Stimulated activated CD4-positive, alpha-beta T cell treated with anti-CD3 and anti-CD28 coated beads, Interleukin-2, amount 100 ng/mL, for 48 hours (primary cell): ENCODE measurements around the gene BCL6.
A peak's percentile ranks its signal among the peaks of the same experiment; 100 is the strongest.
"Not testable (repeated sequence)": the region's sequence is repeated elsewhere in the genome, so short reads cannot be mapped to it uniquely, and the experiment has no call there.

Source experiments
- DNase-seq, 2 donors: peaks; one replicate each; pipeline ENCODE4 v3.0.0-alpha.2; 2020

BCL6 gene

GRCh38 chr3:187709155-187709554 lies 36.1 kb downstream of the BCL6 start:
- no peak for DNase-seq

GRCh38 chr3:187708696-187709095 lies 36.6 kb downstream of the BCL6 start:
- DNase-seq = no peak

- DNase-seq = no peak
Measured at GRCh38 chr3:187706971-187707370, 38.3 kb downstream of the BCL6 start.

- DNase-seq = no peak
Measured at GRCh38 chr3:187705164-187705563, 40.1 kb downstream of the BCL6 start.

- DNase-seq = no peak
Measured at GRCh38 chr3:187702507-187703033, 42.7 kb downstream of the BCL6 start, which contains the start of gene RTP2. RTP2 (minus strand) TSS chr3:187702557; CDS start chr3:187702128, 429 bp downstream.

DNA sequence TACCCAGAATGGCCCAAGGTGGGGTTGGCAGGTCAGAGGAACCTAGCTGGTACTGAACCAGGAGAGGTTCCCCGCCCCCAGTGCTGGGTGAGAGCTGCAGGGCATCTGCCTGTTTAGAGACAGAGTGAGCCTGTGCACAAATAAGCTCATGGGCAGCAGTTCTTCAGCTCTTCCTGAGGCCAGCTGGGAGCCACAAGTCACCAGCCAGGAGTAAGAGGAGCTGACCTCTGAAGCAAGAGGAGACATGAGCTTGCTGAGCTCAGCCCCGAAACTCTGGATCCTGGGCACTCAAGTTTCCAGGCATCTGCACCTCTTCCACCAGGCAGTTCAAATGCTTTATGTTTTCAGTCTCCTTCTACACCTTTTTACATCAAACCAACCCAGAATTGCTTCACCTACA lies 45.0 kb downstream of the BCL6 start:
- no peak for DNase-seq

DNA sequence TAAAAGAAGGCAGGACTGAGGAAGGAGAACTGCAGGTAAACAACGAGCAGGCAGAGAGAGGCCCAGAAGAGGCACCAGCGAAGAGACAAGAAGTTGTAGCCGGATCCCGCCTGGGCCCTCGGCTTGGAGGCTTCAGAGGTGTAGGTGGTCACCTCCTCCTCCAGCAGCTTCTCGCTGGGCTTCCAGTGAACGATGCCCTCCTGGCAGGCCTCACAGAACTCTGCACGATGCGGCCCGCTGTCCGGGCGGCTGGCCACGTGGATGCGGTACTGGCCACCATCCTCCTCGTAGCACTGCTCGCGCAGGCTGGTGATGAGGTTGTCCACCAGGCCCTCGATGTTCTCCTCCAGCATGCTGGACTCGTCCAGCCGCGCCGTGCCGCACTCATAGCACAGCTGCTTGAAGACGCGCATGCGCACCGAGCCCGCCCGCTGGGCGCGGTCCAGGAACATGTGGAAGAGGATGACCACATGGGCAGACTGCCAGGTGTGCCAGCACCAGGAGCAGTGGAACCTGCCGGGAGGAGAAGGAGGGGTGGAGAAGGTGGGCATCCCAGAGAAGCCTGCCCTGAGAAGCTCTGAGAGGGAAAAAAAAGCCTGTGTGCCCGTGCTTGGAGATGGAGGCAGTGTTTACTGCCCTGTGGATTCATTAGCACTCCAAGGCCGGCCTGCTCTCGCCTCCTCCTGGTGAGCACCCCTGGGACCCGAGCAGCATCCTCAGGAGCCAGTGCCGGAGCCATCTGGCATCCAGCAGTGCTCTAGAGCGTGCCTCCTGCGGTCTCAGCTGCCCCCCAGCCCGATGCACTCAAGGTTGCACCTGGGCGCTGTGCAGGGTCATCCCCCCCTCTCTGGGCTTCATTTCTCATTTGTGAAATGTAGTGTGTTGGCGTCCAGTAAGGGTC lies 46.5 kb downstream of the BCL6 start:
- no peak for DNase-seq

DNA sequence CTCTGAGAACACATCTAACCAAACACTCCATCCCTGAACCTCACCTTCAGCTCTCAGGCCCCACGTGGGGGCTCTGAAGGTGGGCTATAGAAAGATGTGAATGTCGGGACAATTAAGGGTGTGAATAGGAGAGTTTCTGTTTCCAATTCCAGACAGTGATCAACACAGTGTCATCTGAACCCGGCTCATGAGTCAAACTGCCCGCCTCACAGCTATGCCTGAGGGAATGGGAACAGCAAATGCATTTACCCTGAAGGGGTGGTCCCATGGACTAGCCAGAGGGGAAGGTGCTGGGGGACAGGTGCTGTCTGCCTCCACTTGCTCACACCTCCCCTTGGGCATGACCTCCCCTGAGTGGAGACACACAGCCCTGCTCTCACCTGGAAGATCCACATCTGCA lies 49.2 kb downstream of the BCL6 start:
- DNase-seq = no peak

DNA sequence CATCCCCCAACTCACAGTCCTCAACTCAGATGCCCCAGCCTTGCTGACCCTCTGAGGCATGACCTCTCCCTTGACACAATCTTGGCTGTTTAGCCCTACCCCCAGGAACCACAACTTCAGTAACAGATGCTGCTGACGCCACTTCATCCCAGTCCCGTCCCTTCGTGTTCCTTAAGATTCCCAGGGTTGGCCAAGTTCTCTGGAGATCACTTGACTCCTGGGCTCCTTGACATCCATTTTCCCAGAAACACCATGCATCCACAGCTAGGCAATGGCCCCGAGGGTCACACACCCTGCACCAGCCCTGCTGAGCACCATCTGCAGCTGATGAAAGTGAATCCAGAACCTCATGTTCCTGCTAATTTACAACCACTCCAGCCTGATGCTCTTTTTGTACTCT lies 49.8 kb downstream of the BCL6 start:
- no peak for DNase-seq

GRCh38 chr3:187694801-187695200 lies 50.5 kb downstream of the BCL6 start:
- DNase-seq = no peak

GRCh38 chr3:187693431-187693830 lies 51.8 kb downstream of the BCL6 start:
- no peak for DNase-seq

- no peak for DNase-seq
Measured at GRCh38 chr3:187689984-187690383, 55.3 kb downstream of the BCL6 start.

DNA sequence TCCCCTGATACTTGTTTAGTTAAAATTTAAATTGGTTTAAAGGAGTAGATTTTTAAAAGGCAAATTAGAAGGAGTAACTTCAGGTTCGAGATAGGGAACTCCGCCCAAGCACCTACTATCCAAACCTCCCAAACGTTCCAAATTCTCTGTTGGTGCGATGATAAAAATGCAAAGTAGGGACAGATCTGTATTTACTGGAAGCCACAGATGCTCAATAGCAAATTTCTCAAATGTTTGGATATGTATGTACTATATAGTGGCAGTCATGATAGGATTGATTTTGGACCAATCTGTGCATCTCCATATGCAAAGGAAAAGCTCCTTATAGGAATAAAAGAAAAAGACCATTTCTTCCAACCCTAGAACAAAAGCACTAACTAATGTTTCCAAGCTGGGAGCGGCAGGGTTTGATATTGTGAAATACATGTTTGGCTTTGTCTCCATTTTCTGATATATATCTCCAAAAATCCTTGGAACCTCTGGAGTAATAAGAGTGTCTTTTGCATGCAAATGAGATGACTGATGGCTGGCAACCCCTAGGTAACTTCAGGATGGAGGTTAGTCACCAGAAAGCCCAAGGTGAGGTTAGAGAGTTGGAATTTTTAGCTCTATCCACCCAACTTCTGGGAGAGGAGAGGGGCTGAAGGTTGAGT lies 58.5 kb downstream of the BCL6 start:
- DNase-seq = no peak

DNA sequence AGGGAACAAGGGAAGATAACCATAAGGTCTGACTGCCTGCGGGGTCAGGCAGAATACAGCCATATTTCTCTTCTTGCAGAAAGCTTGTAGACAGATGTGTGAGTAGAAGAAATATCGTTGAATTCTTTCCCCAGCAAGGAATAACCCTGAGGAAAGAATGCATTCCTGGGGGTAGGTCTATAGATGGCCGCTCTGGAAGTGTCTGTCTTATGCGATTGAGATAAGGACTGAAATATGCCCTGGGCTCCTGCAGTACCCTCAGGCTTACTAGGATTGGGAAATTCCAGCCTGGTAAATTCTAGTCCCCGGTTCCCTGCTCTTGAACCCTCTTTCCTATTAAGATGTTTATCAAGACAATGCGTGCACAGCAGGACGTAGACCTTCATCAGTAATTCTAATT lies 59.3 kb downstream of the BCL6 start:
- no peak for DNase-seq

DNA sequence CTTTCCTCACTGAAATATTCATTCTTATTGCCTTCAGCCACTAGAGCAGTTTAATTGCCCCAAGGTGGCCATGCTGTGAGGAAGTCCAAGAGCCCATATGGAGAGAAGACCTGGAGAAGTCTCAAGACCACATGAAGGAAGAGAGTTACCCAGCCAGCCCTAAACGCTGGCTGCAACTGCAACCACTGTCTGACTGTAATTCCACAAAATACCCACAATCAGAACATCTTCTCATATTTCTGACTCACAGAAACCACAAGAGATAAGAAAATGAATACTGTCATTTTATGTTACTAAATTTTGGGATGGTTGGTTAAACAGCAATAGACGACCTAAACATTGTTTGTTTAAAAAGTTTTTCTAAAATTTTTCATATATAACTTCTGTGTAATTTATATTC lies 60.4 kb downstream of the BCL6 start:
- DNase-seq = no peak

GRCh38 chr3:187684444-187684843 lies 60.8 kb downstream of the BCL6 start:
- no peak for DNase-seq

- DNase-seq = not testable (repeated sequence)
Measured at GRCh38 chr3:187681756-187682155, 63.5 kb downstream of the BCL6 start.

DNA sequence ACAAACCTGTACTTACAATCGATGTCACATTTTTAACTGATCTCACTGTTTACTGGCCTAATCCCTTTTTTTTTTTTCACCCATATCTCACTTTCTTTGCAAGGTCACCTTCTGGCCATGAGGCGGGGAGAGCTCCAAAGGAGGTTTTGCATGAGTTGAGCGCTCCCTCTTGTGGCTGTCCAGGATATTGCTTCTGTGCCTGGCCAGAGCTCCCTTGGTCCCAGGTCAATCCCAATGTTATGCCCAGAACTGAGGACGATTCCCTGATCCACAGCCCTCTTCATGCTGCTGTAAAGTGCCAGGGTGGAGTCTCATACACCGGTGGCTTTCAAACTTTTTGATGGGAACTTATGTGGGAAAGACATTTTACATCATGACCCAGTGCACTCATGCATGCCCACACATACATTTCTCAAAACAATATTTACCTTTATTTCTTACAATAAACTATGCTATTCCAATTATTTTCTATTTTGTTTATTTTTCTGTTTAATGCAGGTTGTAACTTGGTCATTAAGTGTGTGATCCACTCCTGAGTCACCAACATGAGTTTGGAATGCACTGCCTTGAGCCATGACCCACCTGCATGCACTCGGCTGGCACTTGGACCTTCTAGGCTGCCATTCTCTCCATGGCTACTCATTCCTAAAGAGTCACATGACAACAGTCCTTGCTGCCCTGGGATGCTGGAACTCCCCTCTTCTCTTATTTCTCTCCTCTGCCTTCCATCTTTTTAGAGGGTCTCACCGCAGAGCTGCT lies 65.5 kb downstream of the BCL6 start:
- peak; percentile 67 to 72 for DNase-seq

DNA sequence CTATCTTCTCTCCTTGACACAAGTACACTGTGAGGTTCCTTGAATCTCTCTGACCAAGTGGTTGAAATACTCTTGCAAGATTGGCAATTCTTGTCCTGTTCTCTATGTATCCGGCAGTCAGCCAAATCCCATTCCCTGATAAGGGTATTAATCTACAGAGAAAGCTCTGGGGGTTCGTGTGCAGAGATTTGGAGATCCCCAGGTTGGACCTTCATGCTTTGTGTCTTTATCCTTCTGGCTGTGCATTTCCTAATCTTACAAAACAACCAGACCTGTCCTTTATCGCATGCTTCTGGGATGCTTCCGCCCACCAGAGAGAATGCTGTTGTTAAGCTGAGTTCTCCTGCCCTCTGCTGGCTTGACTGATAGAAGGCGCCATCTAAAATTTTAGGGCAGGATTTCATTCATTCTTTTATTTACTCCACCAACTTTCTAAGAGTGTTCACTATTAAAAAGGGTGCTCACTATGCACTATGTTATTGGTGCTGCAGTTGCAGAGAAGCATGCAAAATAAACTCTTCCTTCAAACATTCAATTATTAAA lies 66.5 kb downstream of the BCL6 start:
- peak; percentile 21 to 26 for DNase-seq

DNA sequence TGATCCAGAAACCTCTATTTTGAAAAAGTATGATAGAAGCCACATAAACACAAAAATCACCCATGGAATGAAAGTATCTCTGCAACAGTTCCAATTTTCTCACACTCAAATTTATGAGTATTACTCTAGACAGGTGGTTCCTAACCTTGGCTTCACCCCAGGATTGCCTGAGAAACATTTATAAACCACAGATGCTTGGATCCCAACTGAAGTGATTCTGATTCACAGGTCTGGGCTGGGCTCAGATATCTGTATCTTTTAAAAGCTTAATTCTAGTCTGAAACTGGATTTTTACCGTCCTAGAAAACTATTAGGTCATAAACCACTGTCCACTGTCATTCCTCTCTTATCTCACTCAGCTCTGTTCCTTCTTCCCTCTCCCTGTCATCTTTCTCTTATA lies 67.7 kb downstream of the BCL6 start:
- DNase-seq = no peak

- no peak for DNase-seq
Measured at GRCh38 chr3:187673012-187673411, 72.3 kb downstream of the BCL6 start.
